D721Med (cell line): Measurements from ENCODE around the gene CAPN13.

ENCODE experiments used
- DNase-seq: peaks from one replicate; pipeline ENCODE4 v3.0.0; 2011; ENCODE audit warnings: low spot score; ENCODE audit not compliant: insufficient read length
- FAIRE-seq: peaks from 2 replicates; lab custom pipeline; 2011; peaks lifted over from hg19 to GRCh38; lab: Jason Lieb, UNC
- TF ChIP-seq, protein P1 (sequence below): IDR thresholded peaks from 2 replicates; pipeline ENCODE4 v1.5.1; 2012; ENCODE audit warnings: mild to moderate bottlenecking, control low read depth; ENCODE audit not compliant: insufficient read depth; ENCODE audit errors: missing control alignments

CAPN13 gene

DNA sequence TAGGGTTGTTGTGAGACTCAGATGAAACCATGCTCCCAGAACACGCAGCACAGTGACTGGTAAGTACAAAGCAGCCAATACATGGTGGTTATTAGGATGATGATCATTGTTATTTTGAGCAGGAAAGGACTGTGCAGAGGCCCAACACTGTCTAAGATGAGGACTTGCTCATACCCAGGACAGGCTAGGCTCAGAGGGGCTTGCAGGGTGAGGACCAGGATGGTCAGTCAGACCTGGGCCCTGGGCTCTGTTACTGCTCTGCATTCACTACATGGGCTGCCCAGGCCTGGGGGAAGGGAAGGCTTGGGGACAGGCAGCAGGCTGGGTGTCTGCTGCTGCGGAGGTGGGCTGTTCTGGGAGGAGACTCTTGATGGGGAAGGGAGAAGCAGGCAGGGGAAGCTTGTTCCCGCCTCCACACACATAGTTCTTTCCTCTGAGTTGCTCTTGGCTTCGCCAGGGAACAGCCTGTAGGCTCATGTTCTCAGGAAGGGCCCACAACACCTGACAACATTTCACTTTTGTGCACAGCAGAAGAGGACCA is 17.5 kb downstream of the CAPN13 start:
- TF ChIP-seq, protein P1, sequence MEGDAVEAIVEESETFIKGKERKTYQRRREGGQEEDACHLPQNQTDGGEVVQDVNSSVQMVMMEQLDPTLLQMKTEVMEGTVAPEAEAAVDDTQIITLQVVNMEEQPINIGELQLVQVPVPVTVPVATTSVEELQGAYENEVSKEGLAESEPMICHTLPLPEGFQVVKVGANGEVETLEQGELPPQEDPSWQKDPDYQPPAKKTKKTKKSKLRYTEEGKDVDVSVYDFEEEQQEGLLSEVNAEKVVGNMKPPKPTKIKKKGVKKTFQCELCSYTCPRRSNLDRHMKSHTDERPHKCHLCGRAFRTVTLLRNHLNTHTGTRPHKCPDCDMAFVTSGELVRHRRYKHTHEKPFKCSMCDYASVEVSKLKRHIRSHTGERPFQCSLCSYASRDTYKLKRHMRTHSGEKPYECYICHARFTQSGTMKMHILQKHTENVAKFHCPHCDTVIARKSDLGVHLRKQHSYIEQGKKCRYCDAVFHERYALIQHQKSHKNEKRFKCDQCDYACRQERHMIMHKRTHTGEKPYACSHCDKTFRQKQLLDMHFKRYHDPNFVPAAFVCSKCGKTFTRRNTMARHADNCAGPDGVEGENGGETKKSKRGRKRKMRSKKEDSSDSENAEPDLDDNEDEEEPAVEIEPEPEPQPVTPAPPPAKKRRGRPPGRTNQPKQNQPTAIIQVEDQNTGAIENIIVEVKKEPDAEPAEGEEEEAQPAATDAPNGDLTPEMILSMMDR = no peak
- FAIRE-seq = no peak
- no peak for DNase-seq

DNA sequence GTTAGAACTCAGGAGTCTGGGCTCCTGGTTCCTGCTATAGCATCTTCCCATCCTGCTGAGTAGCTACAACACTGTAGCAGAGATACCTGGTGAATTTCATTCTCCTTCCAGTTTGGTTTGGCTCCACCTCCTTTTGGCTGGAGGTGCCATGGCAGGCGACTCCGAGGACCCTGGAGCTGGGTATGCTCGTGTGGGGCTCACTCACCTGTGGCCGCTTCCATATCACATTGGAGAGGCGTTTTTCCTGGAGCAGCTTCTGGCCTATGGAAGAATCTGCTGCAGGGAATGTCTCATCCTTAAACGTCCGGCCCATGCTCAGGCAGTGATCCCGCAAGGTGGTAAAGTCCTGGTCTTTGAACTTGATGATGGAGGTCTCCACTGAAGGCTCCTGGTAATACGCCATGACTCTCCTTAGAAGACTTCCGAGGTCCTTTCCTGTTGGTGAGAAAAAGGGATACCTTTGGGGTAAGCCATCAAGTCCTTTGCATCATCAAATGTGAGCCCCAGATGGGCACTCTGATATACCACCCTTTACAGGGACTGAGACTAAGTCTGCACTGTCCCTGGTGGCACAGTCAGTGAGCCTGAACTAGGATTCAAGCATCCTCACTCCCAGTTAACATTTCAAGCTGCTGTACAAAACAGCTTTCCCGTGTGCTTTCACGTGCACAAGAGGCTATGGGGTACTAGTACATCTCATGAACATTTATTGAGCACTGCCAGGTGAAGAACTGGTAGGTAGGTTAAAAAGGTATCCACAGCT is 20.1 kb downstream of the CAPN13 start:
- TF ChIP-seq, protein P1 = no peak
- DNase-seq (no peak), FAIRE-seq (no peak)

DNA sequence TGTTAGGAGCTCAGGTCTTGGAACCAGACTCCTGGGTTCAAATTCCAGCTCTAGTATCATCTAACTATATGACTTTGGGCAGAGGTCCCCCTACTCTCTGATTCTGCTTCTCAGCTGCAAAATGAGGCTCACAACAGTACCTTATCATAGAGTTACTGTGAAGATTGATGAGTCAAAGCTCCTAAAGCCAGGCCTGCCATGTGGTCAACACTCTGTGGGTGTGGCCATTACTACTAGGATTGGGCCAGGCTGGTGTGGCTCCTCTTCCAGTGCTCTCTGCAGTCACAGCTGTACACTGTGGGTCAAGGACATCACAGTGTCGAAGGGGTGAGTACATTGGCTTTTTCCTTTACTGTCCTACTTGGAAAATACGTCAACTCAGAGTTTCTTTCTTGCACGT is 22.6 kb downstream of the CAPN13 start:
- DNase-seq (no peak), FAIRE-seq (no peak)
- TF ChIP-seq, protein P1 = no peak

DNA sequence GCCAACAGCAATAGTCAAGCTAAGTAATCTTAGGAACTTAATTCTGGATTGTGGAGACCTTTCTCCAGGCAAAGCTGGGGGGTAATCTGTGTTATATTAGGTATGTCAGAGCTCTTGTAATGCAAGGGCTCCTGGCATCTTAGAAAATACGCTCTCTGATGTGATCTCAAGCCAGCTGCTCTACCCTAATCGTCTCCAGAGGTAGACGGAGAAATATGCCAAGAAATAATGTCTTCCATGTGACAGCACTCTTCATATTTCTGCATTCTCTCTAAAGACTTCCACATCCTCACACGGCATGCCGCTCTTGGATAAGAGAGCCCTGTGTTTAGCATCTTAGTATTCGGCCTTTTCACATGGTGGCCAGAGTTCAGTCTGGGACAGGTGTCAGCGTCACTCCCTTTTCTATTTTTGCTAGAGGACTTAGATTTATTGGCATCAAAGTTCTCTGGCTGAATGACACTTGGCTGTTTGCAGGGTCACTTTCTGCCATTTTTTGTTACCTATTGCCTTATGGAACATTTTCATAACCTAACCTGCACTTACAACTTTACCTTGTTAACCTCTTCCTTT is 25.2 kb downstream of the CAPN13 start:
- no peak for DNase-seq

DNA sequence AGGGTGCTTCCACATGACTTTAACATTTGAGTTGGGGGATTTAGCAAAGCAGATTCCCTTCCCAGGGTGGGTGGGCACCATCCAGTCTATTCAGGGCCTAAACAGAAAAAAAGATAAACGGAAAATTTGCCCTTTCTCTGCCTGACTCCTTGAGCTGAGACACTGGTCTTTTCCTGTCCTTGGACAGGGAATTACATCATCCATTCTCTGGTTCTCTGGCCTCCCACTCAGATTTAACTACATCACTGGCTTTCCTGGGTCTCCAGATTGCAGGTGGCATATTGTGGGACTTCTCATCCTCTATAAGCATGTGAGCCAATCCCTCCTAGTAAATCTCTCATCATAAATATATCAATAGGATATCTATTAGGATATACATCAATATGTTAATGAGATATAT is 25.8 kb downstream of the CAPN13 start:
- DNase-seq (no peak), FAIRE-seq (no peak)
- TF ChIP-seq, protein P1 = no peak

More for the DNA sequence above, 25.2 kb downstream of the CAPN13 start:
- TF ChIP-seq, protein P1 = no peak
- no peak for FAIRE-seq

DNA sequence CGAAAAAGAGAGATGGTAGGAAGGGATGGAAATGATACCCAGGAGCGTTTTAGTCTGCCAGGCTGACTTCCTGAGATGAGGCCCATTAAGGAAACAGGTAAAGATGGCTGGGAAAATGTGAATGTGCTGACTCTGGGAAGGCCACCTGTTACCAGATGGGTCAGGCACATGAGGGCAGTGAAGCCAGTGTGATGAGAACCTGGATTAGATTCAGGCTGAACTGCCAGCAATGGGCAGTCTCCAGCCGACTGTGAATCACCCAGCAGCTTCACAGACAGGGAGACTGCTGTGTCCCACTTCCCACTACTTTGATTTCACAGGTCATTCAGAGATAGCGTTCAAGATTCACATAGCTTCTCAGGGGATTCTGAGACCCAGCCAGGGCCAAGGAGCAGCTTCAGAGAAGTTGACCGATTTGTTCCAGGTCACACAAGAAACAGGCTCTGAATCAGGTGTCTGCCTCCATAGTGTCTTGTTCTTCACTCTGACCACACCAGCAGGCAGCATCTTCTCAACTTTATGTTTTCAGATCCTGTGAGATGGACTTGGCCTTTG is 26.4 kb downstream of the CAPN13 start:
- no peak for DNase-seq
- TF ChIP-seq, protein P1 = no peak
- no peak for FAIRE-seq
